Measurements from ENCODE around the gene AMER3. TPM values are rescaled to one million over a fixed set of nuclear protein-coding genes. Genes with fewer than 3 reads are reported as not detected.

AMER3 gene
- total and polyA plus RNA-seq, 10 of the 15 experiments (the other 5 are each of a cell fraction or from before 2014, with no cell fraction given) = not detected

DNA sequence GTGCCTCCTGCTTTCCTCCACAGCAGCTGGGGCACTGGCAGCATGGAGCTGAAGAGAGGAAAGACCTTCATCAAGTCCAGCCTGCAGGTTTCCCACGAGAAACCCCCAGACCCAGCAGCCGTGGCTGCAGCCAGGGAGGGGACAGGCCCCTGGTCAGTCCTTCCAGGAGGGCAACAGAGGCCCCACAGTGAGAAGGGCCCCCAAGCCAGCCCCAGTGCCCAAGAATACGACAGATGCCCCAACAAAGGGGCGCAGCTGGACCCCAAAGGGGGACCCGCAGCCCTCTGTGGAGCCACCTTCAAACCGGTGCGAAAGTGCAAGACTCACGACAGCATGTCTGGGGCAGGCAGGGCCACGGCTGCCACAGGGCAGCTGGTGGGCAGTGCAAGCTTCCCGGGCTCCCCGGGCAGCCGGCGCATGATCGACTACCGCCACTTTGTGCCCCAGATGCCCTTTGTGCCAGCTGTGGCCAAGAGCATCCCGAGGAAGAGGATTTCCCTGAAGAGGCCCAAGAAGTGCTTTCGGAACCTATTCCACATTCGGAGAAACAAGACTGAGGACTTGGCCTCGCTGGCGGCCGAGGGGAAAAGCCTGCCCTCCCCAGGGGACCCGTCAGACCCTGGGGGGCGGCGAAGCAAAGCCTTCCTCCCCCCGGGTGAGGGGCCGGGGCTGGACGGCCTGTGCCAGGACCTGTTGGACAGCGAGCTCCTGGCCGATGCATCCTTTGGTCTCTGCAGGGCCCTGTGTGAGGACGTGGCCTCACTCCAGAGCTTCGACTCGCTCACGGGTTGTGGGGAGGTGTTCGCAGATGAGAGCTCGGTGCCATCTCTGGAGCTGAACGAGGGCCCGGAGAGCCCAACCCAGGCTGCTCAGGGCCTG lies 6.9 kb downstream of the AMER3 start:
- 42% methylated on average over 37 of the region's 37 CpGs for WGBS (ENCODE audit: insufficient coverage, insufficient replicate concordance, low lambda C conversion rate, missing lambda C conversion rate)
- Histone ChIP-seq H3K4me2 (ENCODE audit: control insufficient read depth, insufficient read depth) (no peak overlapping the region), H3K9me3 (replicated peaks; ENCODE audit: control insufficient read depth, insufficient read depth, low read length) (no peaks in the 10 kb centered on the region), H3K36me3 (ENCODE audit: control insufficient read depth in 2 of 2, insufficient read depth in 2 of 2, low read length in 1 of 2) (no peaks in the 10 kb centered on the region), H3K27me3 (replicated peaks in 1 of 2; ENCODE audit: control insufficient read depth in 2 of 2, insufficient read depth in 2 of 2, low read length in 1 of 2) (no peaks in the 10 kb centered on the region; a peak in 2 of 4 replicates), H3K4me1 (ENCODE audit: control insufficient read depth, insufficient read depth, low read length) (no peaks in the 10 kb centered on the region), H2AFZ (ENCODE audit: control insufficient read depth, low read depth, low read length) (no peak overlapping the region), H3K9ac (ENCODE audit: control insufficient read depth, insufficient read depth, low read length) (no peak overlapping the region), H3K4me3 (no peak overlapping the region), H3K79me2 (ENCODE audit: control insufficient read depth, insufficient read depth, low read length) (no peaks in the 10 kb centered on the region), H4K20me1 (ENCODE audit: control insufficient read depth, insufficient read depth) (no peaks in the 10 kb centered on the region), H3K27ac (ENCODE audit: control insufficient read depth, insufficient read depth) (no peak overlapping the region)
- no peak for ATAC-seq
- SMC1A ChIA-PET (ENCODE audit: uncharacterized antibody, unreplicated experiment) = no interaction called here
- DNase-seq (ENCODE audit: low read depth, low spot score) = no peak
- CTCF ChIA-PET = no interaction called here
- no TSS peak for BruUV-seq (replicated peaks)
- RAD21 ChIA-PET (ENCODE audit: unreplicated experiment) = no interaction called here
- FAIRE-seq = no peak
- intact Hi-C loops (cut with micrococcal nuclease; ENCODE audit: unreplicated experiment) (no loop called here), in situ Hi-C loops (cut with MboI) (no loop called here)
- POLR2A ChIA-PET = no interaction called here
- TF ChIP-seq KAT2A (conservative IDR thresholded peaks at IDR 0.05; ENCODE audit: control insufficient read depth, low read depth, low read length) = no peak
- no peak for TF ChIP-seq ZNF217 (IDR thresholded peaks at IDR 0.05)
- no peak for TF ChIP-seq PAX8 (IDR thresholded peaks at IDR 0.05)
- TF ChIP-seq SIN3A (IDR thresholded peaks at IDR 0.05; ENCODE audit: low read depth, low read length) = no peak
- no peak for TF ChIP-seq KLF5 (IDR thresholded peaks at IDR 0.05; ENCODE audit: partially characterized antibody)
- TF ChIP-seq TCF7 (IDR thresholded peaks at IDR 0.05; ENCODE audit: borderline replicate concordance) = no peak
- no peak for TF ChIP-seq YBX1 (IDR thresholded peaks at IDR 0.05)
- no peak for TF ChIP-seq ZNF24 (IDR thresholded peaks at IDR 0.05)
- TF ChIP-seq SREBF1 (IDR thresholded peaks at IDR 0.05; ENCODE audit: low read length) = no peak
- TF ChIP-seq IRF4 (IDR thresholded peaks at IDR 0.05; ENCODE audit: low read depth, low read length) = no peak
- no peak for TF ChIP-seq BRCA1 (IDR thresholded peaks at IDR 0.05; ENCODE audit: low read depth, low read length)
- TF ChIP-seq CBX5 (IDR thresholded peaks at IDR 0.05; ENCODE audit: low read depth) = no peak
- TF ChIP-seq, protein P1, sequence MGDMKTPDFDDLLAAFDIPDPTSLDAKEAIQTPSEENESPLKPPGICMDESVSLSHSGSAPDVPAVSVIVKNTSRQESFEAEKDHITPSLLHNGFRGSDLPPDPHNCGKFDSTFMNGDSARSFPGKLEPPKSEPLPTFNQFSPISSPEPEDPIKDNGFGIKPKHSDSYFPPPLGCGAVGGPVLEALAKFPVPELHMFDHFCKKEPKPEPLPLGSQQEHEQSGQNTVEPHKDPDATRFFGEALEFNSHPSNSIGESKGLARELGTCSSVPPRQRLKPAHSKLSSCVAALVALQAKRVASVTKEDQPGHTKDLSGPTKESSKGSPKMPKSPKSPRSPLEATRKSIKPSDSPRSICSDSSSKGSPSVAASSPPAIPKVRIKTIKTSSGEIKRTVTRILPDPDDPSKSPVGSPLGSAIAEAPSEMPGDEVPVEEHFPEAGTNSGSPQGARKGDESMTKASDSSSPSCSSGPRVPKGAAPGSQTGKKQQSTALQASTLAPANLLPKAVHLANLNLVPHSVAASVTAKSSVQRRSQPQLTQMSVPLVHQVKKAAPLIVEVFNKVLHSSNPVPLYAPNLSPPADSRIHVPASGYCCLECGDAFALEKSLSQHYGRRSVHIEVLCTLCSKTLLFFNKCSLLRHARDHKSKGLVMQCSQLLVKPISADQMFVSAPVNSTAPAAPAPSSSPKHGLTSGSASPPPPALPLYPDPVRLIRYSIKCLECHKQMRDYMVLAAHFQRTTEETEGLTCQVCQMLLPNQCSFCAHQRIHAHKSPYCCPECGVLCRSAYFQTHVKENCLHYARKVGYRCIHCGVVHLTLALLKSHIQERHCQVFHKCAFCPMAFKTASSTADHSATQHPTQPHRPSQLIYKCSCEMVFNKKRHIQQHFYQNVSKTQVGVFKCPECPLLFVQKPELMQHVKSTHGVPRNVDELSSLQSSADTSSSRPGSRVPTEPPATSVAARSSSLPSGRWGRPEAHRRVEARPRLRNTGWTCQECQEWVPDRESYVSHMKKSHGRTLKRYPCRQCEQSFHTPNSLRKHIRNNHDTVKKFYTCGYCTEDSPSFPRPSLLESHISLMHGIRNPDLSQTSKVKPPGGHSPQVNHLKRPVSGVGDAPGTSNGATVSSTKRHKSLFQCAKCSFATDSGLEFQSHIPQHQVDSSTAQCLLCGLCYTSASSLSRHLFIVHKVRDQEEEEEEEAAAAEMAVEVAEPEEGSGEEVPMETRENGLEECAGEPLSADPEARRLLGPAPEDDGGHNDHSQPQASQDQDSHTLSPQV (IDR thresholded peaks at IDR 0.05) = no peak
- no peak for TF ChIP-seq GABPA (IDR thresholded peaks at IDR 0.05; ENCODE audit: low read depth)
- TF ChIP-seq RFX5 (IDR thresholded peaks at IDR 0.05; ENCODE audit: low read depth, low read length) = no peak
- TF ChIP-seq, protein P2, sequence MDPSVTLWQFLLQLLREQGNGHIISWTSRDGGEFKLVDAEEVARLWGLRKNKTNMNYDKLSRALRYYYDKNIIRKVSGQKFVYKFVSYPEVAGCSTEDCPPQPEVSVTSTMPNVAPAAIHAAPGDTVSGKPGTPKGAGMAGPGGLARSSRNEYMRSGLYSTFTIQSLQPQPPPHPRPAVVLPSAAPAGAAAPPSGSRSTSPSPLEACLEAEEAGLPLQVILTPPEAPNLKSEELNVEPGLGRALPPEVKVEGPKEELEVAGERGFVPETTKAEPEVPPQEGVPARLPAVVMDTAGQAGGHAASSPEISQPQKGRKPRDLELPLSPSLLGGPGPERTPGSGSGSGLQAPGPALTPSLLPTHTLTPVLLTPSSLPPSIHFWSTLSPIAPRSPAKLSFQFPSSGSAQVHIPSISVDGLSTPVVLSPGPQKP (IDR thresholded peaks at IDR 0.05; ENCODE audit: low read depth, low read length) = no peak
